Thymus (tissue), 11 donors: ENCODE results near the gene GCDH. TPM values are rescaled to one million over a fixed set of nuclear protein-coding genes. Genes with fewer than 3 reads are reported as not detected.
"Not testable (repeated sequence)": the region's sequence is repeated elsewhere in the genome, so short reads cannot be mapped to it uniquely, and the experiment has no call there.

Experiments
- DNase-seq, 9 donors: peaks; one replicate each; pipeline ENCODE4 v3.0.0-alpha.2; 2013; ENCODE audit warnings: low spot score in 9 of 9, low read depth in 6 of 9, missing footprints in 1 of 9
- H3K27ac ChIP-seq, 2 donors: one replicate each; pipeline ENCODE4 v1.5.1; 2013; ENCODE audit warnings: control low read depth in 1 of 2, low read depth in 1 of 2, low read length in 1 of 2, mild to moderate bottlenecking in 1 of 2, moderate library complexity in 1 of 2
- H3K27me3 ChIP-seq, 2 donors: one replicate each; pipeline ENCODE4 v1.5.1; 2013; ENCODE audit warnings: low read length in 1 of 2; ENCODE audit not compliant: control insufficient read depth in 2 of 2, insufficient read depth in 1 of 2
- H3K36me3 ChIP-seq, 2 donors: one replicate each; pipeline ENCODE4 v1.5.1; 2013; ENCODE audit warnings: low read length in 1 of 2, mild to moderate bottlenecking in 1 of 2, moderate library complexity in 1 of 2; ENCODE audit not compliant: control insufficient read depth in 2 of 2, insufficient read depth in 2 of 2
- H3K4me1 ChIP-seq, 2 donors: one replicate each; pipeline ENCODE4 v1.5.1; 2013; ENCODE audit warnings: low read length in 2 of 2; ENCODE audit not compliant: control insufficient read depth in 2 of 2, insufficient read depth in 2 of 2
- H3K4me3 ChIP-seq, 2 donors: one replicate each; pipeline ENCODE4 v1.5.1; 2013; ENCODE audit warnings: low read length in 2 of 2, control low read depth in 1 of 2, mild to moderate bottlenecking in 1 of 2
- H3K9me3 ChIP-seq, 2 donors: one replicate each; pipeline ENCODE4 v1.5.1; 2013; ENCODE audit warnings: low read length in 1 of 2, mild to moderate bottlenecking in 1 of 2; ENCODE audit not compliant: control insufficient read depth in 2 of 2, insufficient read depth in 1 of 2
- WGBS: extraction: QIAGEN DNeasy Blood & Tissue Kit; methylation state at CpG from one replicate; pipeline ENCODE4 v1.1.7; 2013; 5-methylcytosine and 5-hydroxymethylcytosine counted together
- polyA plus RNA-seq: library from polyadenylated mRNA; stranded (reverse); fragments of 200-250 nt; gene quantifications from one replicate; pipeline ENCODE4 v1.2.3, GENCODE V29; 2013
- total RNA-seq: library from RNA; stranded (reverse); fragments of 120-200 nt; gene quantifications from one replicate; pipeline ENCODE4 v1.2.4, GENCODE V29; 2013
- donor health status: healthy.

The GCDH gene
- total and polyA plus RNA-seq, 2 donors: 21.9 to 33.6 TPM

- H3K9me3 ChIP-seq, DNase-seq: not testable (repeated sequence)
- Histone ChIP-seq H3K27me3 (peaks cover 11 to 25% of the 10 kb centered on the region in 2 donors), H3K27ac (peak overlapping the region; percentile 86), H3K4me3 (peak overlapping the region; percentile 63 to 92), H3K36me3 (peaks cover 17 to 21% of the 10 kb centered on the region in 2 donors), H3K4me1 (peaks cover 7 to 17% of the 10 kb centered on the region in 2 donors)
- WGBS: 38% methylated on average over 10 of the region's 10 CpGs
These were observed 617 bp upstream of the GCDH start for GRCh38 chr19:12890299-12890786.

- Histone ChIP-seq H3K9me3 (no peaks in the 10 kb centered on the region), H3K4me1 (peaks cover 7 to 16% of the 10 kb centered on the region in 2 donors), H3K4me3 (peak overlapping the region; percentile 63 to 92), H3K27me3 (peaks cover 0 to 12% of the 10 kb centered on the region in 2 donors), H3K27ac (no peak overlapping the region), H3K36me3 (peaks cover 26 to 29% of the 10 kb centered on the region in 2 donors)
- 13% methylated on average over 26 of the region's 26 CpGs for WGBS
- no peak for DNase-seq
These were observed 627 bp downstream of the GCDH start for GRCh38 chr19:12891553-12892021.

- Histone ChIP-seq H3K4me1 (peaks cover 7 to 16% of the 10 kb centered on the region in 2 donors), H3K36me3 (peaks cover 45 to 46% of the 10 kb centered on the region in 2 donors), H3K4me3 (no peak overlapping the region), H3K27me3 (no peaks in the 10 kb centered on the region), H3K27ac (no peak overlapping the region), H3K9me3 (no peaks in the 10 kb centered on the region)
- no peak for DNase-seq
- WGBS: 97% methylated on average over 5 of the region's 5 CpGs
These were observed 2.6 kb downstream of the GCDH start for GRCh38 chr19:12893582-12893981.

GRCh38 chr19:12896460-12896859 lies 5.5 kb downstream of the GCDH start:
- Histone ChIP-seq H3K27ac (no peak overlapping the region), H3K4me1 (peaks cover 5 to 8% of the 10 kb centered on the region in 2 donors), H3K9me3 (no peaks in the 10 kb centered on the region), H3K36me3 (peaks cover 54 to 62% of the 10 kb centered on the region in 2 donors), H3K4me3 (no peak overlapping the region), H3K27me3 (no peaks in the 10 kb centered on the region)
- DNase-seq: no peak
- 98% methylated on average over 17 of the region's 17 CpGs for WGBS

GRCh38 chr19:12899891-12900518 lies 9.0 kb downstream of the GCDH start:
- Histone ChIP-seq H3K4me3 (no peak overlapping the region), H3K9me3 (no peaks in the 10 kb centered on the region), H3K4me1 (no peaks in the 10 kb centered on the region), H3K27ac (no peak overlapping the region), H3K36me3 (peaks cover 34 to 53% of the 10 kb centered on the region in 2 donors), H3K27me3 (no peaks in the 10 kb centered on the region)
- DNase-seq: no peak
- WGBS: 95% methylated on average over 10 of the region's 10 CpGs

- H3K4me1 ChIP-seq: peaks cover 0 to 2% of the 10 kb centered on the region in 2 donors
- no peak for DNase-seq
- H3K27me3 ChIP-seq: no peaks in the 10 kb centered on the region
- H3K9me3 ChIP-seq: no peaks in the 10 kb centered on the region
- H3K4me3 ChIP-seq: no peak overlapping the region
- H3K27ac ChIP-seq: no peak overlapping the region
- H3K36me3 ChIP-seq: peaks cover 0 to 8% of the 10 kb centered on the region in 2 donors
- WGBS: 97% methylated on average over 9 of the region's 9 CpGs
These were observed 16.2 kb downstream of the GCDH start for GRCh38 chr19:12907166-12907565.

- WGBS: 69% methylated on average over 4 of the region's 4 CpGs
- no peaks in the 10 kb centered on the region for H3K36me3 ChIP-seq
- no peak overlapping the region for H3K4me3 ChIP-seq
- H3K4me1 ChIP-seq: peaks cover 17 to 28% of the 10 kb centered on the region in 2 donors
- no peaks in the 10 kb centered on the region for H3K27me3 ChIP-seq
- peak overlapping the region; percentile 89 to 99 for H3K27ac ChIP-seq
- no peak for DNase-seq
- no peaks in the 10 kb centered on the region for H3K9me3 ChIP-seq
These were observed 21.6 kb downstream of the GCDH start for GRCh38 chr19:12912571-12912970.

GRCh38 chr19:12913011-12913561 lies 22.1 kb downstream of the GCDH start:
- DNase-seq: peak in 1 of 9 donors; percentile 40
- no peaks in the 10 kb centered on the region for H3K36me3 ChIP-seq
- peak overlapping the region in 1 of 2 donors; percentile 13 for H3K4me3 ChIP-seq
- 25% methylated on average over 22 of the region's 22 CpGs for WGBS
- peaks cover 17 to 29% of the 10 kb centered on the region in 2 donors for H3K4me1 ChIP-seq
- H3K27me3 ChIP-seq: no peaks in the 10 kb centered on the region
- H3K27ac ChIP-seq: peak overlapping the region; percentile 89 to 99
- no peaks in the 10 kb centered on the region for H3K9me3 ChIP-seq
